Measurements from ENCODE around the gene SCRN1.

SCRN1 gene

DNA sequence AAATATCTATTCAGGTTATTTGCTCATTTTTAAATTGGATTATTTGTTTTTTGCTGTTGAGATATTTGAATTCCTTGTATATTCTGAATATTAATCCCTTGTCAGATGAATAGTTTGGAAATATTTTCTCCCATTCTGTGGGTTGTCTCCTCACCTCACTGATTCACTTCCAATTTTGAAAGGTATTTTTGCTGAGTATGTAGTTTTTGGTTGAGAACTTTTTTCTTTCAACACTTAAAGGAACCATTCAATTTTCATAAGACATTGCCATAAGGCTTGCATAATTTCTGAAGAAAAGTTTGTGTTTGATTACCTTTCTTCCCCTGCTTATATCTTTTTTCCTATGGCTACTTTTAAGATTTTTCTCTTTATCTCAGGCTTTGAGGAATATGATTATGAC lies 8.9 kb upstream of the SCRN1 start:
- TF ChIP-seq EGR1 (IDR thresholded peaks at IDR 0.05), result no peak

DNA sequence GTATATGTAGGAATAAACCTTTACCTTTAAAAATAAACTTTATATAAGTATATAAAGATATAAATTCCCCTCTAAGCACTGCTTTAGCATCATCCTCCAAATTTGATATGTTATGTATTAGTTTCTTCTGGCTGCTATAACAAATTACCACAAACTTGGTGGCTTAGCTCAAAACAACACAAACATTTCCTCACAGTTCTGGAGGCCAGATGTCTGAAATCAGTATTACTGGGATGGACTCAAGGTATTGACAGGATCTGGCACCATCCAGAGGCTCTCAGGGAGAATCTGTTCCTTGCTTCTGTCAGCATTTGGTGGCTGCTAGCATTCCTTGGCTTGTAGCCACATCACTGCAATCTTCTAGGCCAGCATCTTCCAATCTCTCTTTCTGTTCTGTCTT lies 6.7 kb upstream of the SCRN1 start:
- TF ChIP-seq FOXM1 (IDR thresholded peaks at IDR 0.05; ENCODE audit: borderline replicate concordance, low read depth) (no peak), TAF1 (IDR thresholded peaks at IDR 0.05; ENCODE audit: low read depth) (no peak), EP300 (IDR thresholded peaks at IDR 0.05; ENCODE audit: borderline replicate concordance) (no peak), CEBPB (IDR thresholded peaks at IDR 0.05) (no peak), EGR1 (IDR thresholded peaks at IDR 0.05) (no peak), RAD21 (IDR thresholded peaks at IDR 0.05; ENCODE audit: low read depth) (no peak), ZBTB7A (IDR thresholded peaks at IDR 0.05; ENCODE audit: low read depth) (no peak), TEAD4 (IDR thresholded peaks at IDR 0.05) (no peak), TCF12 (IDR thresholded peaks at IDR 0.05; ENCODE audit: low read depth) (no peak), NFIC (IDR thresholded peaks at IDR 0.05) (no peak), YY1 (IDR thresholded peaks at IDR 0.05; ENCODE audit: low read depth) (no peak), CREB1 (IDR thresholded peaks at IDR 0.05; ENCODE audit: low read depth) (no peak)
- TF ChIP-seq, protein P1, sequence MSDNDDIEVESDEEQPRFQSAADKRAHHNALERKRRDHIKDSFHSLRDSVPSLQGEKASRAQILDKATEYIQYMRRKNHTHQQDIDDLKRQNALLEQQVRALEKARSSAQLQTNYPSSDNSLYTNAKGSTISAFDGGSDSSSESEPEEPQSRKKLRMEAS (IDR thresholded peaks at IDR 0.05), result no peak
- TF ChIP-seq, protein P2, sequence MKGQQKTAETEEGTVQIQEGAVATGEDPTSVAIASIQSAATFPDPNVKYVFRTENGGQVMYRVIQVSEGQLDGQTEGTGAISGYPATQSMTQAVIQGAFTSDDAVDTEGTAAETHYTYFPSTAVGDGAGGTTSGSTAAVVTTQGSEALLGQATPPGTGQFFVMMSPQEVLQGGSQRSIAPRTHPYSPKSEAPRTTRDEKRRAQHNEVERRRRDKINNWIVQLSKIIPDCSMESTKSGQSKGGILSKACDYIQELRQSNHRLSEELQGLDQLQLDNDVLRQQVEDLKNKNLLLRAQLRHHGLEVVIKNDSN (IDR thresholded peaks at IDR 0.05), result no peak
- TF ChIP-seq, protein P3, sequence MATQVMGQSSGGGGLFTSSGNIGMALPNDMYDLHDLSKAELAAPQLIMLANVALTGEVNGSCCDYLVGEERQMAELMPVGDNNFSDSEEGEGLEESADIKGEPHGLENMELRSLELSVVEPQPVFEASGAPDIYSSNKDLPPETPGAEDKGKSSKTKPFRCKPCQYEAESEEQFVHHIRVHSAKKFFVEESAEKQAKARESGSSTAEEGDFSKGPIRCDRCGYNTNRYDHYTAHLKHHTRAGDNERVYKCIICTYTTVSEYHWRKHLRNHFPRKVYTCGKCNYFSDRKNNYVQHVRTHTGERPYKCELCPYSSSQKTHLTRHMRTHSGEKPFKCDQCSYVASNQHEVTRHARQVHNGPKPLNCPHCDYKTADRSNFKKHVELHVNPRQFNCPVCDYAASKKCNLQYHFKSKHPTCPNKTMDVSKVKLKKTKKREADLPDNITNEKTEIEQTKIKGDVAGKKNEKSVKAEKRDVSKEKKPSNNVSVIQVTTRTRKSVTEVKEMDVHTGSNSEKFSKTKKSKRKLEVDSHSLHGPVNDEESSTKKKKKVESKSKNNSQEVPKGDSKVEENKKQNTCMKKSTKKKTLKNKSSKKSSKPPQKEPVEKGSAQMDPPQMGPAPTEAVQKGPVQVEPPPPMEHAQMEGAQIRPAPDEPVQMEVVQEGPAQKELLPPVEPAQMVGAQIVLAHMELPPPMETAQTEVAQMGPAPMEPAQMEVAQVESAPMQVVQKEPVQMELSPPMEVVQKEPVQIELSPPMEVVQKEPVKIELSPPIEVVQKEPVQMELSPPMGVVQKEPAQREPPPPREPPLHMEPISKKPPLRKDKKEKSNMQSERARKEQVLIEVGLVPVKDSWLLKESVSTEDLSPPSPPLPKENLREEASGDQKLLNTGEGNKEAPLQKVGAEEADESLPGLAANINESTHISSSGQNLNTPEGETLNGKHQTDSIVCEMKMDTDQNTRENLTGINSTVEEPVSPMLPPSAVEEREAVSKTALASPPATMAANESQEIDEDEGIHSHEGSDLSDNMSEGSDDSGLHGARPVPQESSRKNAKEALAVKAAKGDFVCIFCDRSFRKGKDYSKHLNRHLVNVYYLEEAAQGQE (IDR thresholded peaks at IDR 0.05; ENCODE audit: low read depth), result no peak

DNA sequence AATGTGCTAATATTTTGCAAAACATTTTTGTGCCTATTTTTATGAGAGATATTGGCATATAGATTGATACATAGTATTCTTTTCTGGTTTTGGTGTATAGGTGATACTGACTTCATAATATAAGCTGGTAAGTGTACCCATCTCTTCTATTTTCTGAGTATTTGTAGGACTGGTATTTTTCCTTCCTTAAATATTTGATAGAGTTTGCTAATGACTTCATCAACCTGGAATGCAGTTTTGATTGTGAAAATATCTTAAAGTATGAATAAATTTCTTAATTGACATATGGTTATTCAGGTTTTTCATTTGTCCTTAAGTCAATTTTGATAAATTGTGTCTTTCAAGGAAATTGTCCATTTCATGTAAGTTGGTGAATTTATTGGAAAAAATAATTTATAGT lies 6.1 kb upstream of the SCRN1 start:
- TF ChIP-seq YY1 (IDR thresholded peaks at IDR 0.05; ENCODE audit: low read depth) (no peak), EP300 (IDR thresholded peaks at IDR 0.05; ENCODE audit: borderline replicate concordance) (no peak), TAF1 (IDR thresholded peaks at IDR 0.05; ENCODE audit: low read depth) (no peak), NFIC (IDR thresholded peaks at IDR 0.05) (no peak), RAD21 (IDR thresholded peaks at IDR 0.05; ENCODE audit: low read depth) (no peak), CEBPB (IDR thresholded peaks at IDR 0.05) (no peak), TEAD4 (IDR thresholded peaks at IDR 0.05) (no peak), TCF12 (IDR thresholded peaks at IDR 0.05; ENCODE audit: low read depth) (no peak), CREB1 (IDR thresholded peaks at IDR 0.05; ENCODE audit: low read depth) (no peak), FOXM1 (IDR thresholded peaks at IDR 0.05; ENCODE audit: borderline replicate concordance, low read depth) (no peak), EGR1 (IDR thresholded peaks at IDR 0.05) (no peak), ZBTB7A (IDR thresholded peaks at IDR 0.05; ENCODE audit: low read depth) (no peak)
- TF ChIP-seq, protein P2 (IDR thresholded peaks at IDR 0.05), result no peak
- TF ChIP-seq, protein P3 (IDR thresholded peaks at IDR 0.05; ENCODE audit: low read depth), result no peak
- TF ChIP-seq, protein P1 (IDR thresholded peaks at IDR 0.05), result no peak

DNA sequence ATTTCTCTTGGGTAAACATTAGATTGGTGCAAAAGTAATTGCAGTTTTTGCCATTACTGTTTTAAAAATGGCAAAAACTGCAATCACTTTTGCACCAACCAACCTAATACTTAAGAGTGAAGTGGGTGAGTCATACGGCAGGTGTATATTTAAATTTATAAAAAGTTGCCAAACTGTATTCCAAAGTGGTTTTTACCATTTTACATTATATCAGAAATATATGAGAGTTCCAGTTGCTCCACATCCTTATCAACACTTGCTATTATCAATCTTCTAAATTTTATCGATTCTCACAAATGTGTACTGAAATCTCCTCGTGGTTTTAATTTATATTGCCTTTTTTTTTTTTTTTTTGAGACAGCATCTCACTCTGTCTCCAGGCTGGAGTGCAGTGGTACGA lies 3.5 kb upstream of the SCRN1 start:
- TF ChIP-seq NFIC (IDR thresholded peaks at IDR 0.05) (no peak), RAD21 (IDR thresholded peaks at IDR 0.05; ENCODE audit: low read depth) (no peak), TAF1 (IDR thresholded peaks at IDR 0.05; ENCODE audit: low read depth) (no peak), TEAD4 (IDR thresholded peaks at IDR 0.05) (no peak), EGR1 (IDR thresholded peaks at IDR 0.05) (no peak)

DNA sequence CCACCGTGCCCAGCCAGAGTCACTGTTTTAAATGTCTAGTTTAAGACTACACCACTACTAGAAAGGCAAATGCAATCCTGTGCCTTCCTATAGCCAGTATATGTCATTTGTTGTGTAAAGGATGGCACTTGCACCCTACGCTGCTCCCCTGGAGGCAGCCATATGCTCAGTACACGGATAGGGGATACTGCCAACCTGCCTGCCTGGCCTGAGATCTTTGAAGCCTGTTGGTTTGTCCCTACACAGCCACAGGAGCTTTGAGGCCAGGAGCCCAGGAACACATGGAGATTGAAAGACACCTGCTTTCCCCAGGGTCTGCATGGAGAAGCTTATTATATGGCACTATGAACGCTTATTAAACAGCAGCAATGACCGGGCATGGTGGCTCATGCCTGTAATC lies 2.3 kb upstream of the SCRN1 start:
- TF ChIP-seq ZBTB7A (IDR thresholded peaks at IDR 0.05; ENCODE audit: low read depth), result no peak
- no peak for TF ChIP-seq RAD21 (IDR thresholded peaks at IDR 0.05; ENCODE audit: low read depth)
- no peak for TF ChIP-seq EP300 (IDR thresholded peaks at IDR 0.05; ENCODE audit: borderline replicate concordance)
- TF ChIP-seq, protein P1 (IDR thresholded peaks at IDR 0.05), result no peak
- no peak for TF ChIP-seq CREB1 (IDR thresholded peaks at IDR 0.05; ENCODE audit: low read depth)
- no peak for TF ChIP-seq FOXM1 (IDR thresholded peaks at IDR 0.05; ENCODE audit: borderline replicate concordance, low read depth)
- TF ChIP-seq TAF1 (IDR thresholded peaks at IDR 0.05; ENCODE audit: low read depth), result no peak
- TF ChIP-seq NFIC (IDR thresholded peaks at IDR 0.05), result no peak
- TF ChIP-seq TCF12 (IDR thresholded peaks at IDR 0.05; ENCODE audit: low read depth), result no peak
- no peak for TF ChIP-seq CEBPB (IDR thresholded peaks at IDR 0.05)
- TF ChIP-seq, protein P3 (IDR thresholded peaks at IDR 0.05; ENCODE audit: low read depth), result no peak
- TF ChIP-seq TEAD4 (IDR thresholded peaks at IDR 0.05), result no peak
- no peak for TF ChIP-seq EGR1 (IDR thresholded peaks at IDR 0.05)
- TF ChIP-seq, protein P2 (IDR thresholded peaks at IDR 0.05), result no peak
- no peak for TF ChIP-seq YY1 (IDR thresholded peaks at IDR 0.05; ENCODE audit: low read depth)

Measured in Ishikawa (cell line).